ENCODE data around the gene ENOX2. TPM values are rescaled to one million over a fixed set of nuclear protein-coding genes. Genes with fewer than 3 reads are reported as not detected.

The ENOX2 gene
- polyA plus RNA-seq, 1 experiment = 16.8 TPM

- ChIA-PET CTCF (no interaction called here), POLR2A (no interaction called here)
- DNase-seq (ENCODE audit: low read depth, low spot score) = no peak
Observed at GRCh38 chrX:130625386-130625785, 277.6 kb downstream of the ENOX2 start.

GRCh38 chrX:130623518-130623917 lies 279.5 kb downstream of the ENOX2 start:
- DNase-seq (ENCODE audit: low read depth, low spot score) = no peak
- H3K27me3 ChIP-seq (ENCODE audit: control insufficient read depth, insufficient read depth, low read length) = no peaks in the 10 kb centered on the region
- CTCF ChIA-PET = no interaction called here
- TF ChIP-seq CTCF (IDR thresholded peaks at IDR 0.05; ENCODE audit: low read depth, low read length) = no peak
- H3K27ac ChIP-seq (ENCODE audit: low read depth, low read length) = no peak overlapping the region
- POLR2A ChIA-PET = no interaction called here
- no peaks in the 10 kb centered on the region for H3K9me3 ChIP-seq (ENCODE audit: control insufficient read depth, insufficient read depth, low read length)
- H3K4me3 ChIP-seq (ENCODE audit: low read depth, low read length) = no peak overlapping the region

More at GRCh38 chrX:130625386-130625785, 277.6 kb downstream of the ENOX2 start:
- no peak for TF ChIP-seq CTCF (IDR thresholded peaks at IDR 0.05; ENCODE audit: low read depth, low read length)
- H3K27ac ChIP-seq (ENCODE audit: low read depth, low read length) = no peak overlapping the region
- H3K27me3 ChIP-seq (ENCODE audit: control insufficient read depth, insufficient read depth, low read length) = no peaks in the 10 kb centered on the region
- H3K4me3 ChIP-seq (ENCODE audit: low read depth, low read length) = no peak overlapping the region
- H3K9me3 ChIP-seq (ENCODE audit: control insufficient read depth, insufficient read depth, low read length) = no peaks in the 10 kb centered on the region

GRCh38 chrX:130615941-130616340 lies 287.1 kb downstream of the ENOX2 start:
- TF ChIP-seq CTCF (IDR thresholded peaks at IDR 0.05; ENCODE audit: low read depth, low read length) = no peak
- ChIA-PET CTCF (no interaction called here), POLR2A (no interaction called here)
- DNase-seq (ENCODE audit: low read depth, low spot score) = no peak
- Histone ChIP-seq H3K4me3 (ENCODE audit: low read depth, low read length) (no peak overlapping the region), H3K27ac (ENCODE audit: low read depth, low read length) (no peak overlapping the region), H3K9me3 (ENCODE audit: control insufficient read depth, insufficient read depth, low read length) (no peaks in the 10 kb centered on the region), H3K27me3 (ENCODE audit: control insufficient read depth, insufficient read depth, low read length) (no peaks in the 10 kb centered on the region)

- H3K9me3 ChIP-seq (ENCODE audit: control insufficient read depth, insufficient read depth, low read length) = no peaks in the 10 kb centered on the region
- POLR2A ChIA-PET = no interaction called here
- DNase-seq (ENCODE audit: low read depth, low spot score) = no peak
- no peaks in the 10 kb centered on the region for H3K27me3 ChIP-seq (ENCODE audit: control insufficient read depth, insufficient read depth, low read length)
- no peak overlapping the region for H3K27ac ChIP-seq (ENCODE audit: low read depth, low read length)
- CTCF ChIA-PET = interaction anchor here (1.2 kb wide), 1 partner anchor 309 kb away, joined by 4 read pairs; no protein-coding TSS in a partner anchor
- no peak for TF ChIP-seq CTCF (IDR thresholded peaks at IDR 0.05; ENCODE audit: low read depth, low read length)
- H3K4me3 ChIP-seq (ENCODE audit: low read depth, low read length) = no peak overlapping the region
Observed at GRCh38 chrX:130607431-130607830, 295.6 kb downstream of the ENOX2 start.

GRCh38 chrX:130606425-130606824 lies 296.6 kb downstream of the ENOX2 start:
- no peaks in the 10 kb centered on the region for H3K27me3 ChIP-seq (ENCODE audit: control insufficient read depth, insufficient read depth, low read length)
- ChIA-PET POLR2A (no interaction called here), CTCF (interaction anchor here (1.2 kb wide), 1 partner anchor 310 kb away, joined by 4 read pairs; no protein-coding TSS in a partner anchor)
- H3K27ac ChIP-seq (ENCODE audit: low read depth, low read length) = no peak overlapping the region
- H3K4me3 ChIP-seq (ENCODE audit: low read depth, low read length) = no peak overlapping the region
- no peak for TF ChIP-seq CTCF (IDR thresholded peaks at IDR 0.05; ENCODE audit: low read depth, low read length)
- DNase-seq (ENCODE audit: low read depth, low spot score) = no peak
- no peaks in the 10 kb centered on the region for H3K9me3 ChIP-seq (ENCODE audit: control insufficient read depth, insufficient read depth, low read length)

Measured in AG04450 (cell line).